A549 (cell line): ENCODE measurements around the gene CDK5RAP2. TPM values are rescaled to one million over a fixed set of nuclear protein-coding genes. Genes with fewer than 3 reads are reported as not detected.
A peak's percentile ranks its signal among the peaks of the same experiment; 100 is the strongest.

Experiments used
- ATAC-seq, 2 experiments: fragments of 200-7000 bp in 1 of 2; fragments of >200 bp in 1 of 2; cut with Nextera tagmentation in 1 of 2; cut with Tn5 transposase in 1 of 2; 3 replicates each; pipeline versions ENCODE4 v1.8.0 to v1.9.1; 2018 to 2020; ENCODE audit warnings: mild to moderate bottlenecking in 1 of 2, moderate library complexity in 1 of 2
- CTCF ChIA-PET: fragments of 300-600 bp; sonication (Branson Sonifier 250); formaldehyde crosslinking; extraction: SDS; loops from one replicate; lab custom pipeline; 2021; ENCODE audit warnings: antibody characterized with exemption, inconsistent platforms; lab: Yijun Ruan, JAX
- POLR2A ChIA-PET: fragments of 350-600 bp; formaldehyde crosslinking; extraction: SDS; loops from one replicate; lab custom pipeline; 2021; ENCODE audit warnings: antibody characterized with exemption, inconsistent platforms; lab: Yijun Ruan, JAX
- DNase-seq, 2 experiments: peaks; one replicate each; pipeline versions ENCODE4 v3.0.0 to v3.0.0-alpha.2; 2011 to 2016; ENCODE audit warnings: low read depth in 1 of 2, low spot score in 1 of 2
- FAIRE-seq: peaks from 2 replicates; lab custom pipeline; 2011; peaks lifted over from hg19 to GRCh38; lab: Jason Lieb, UNC
- H3K27ac ChIP-seq, 2 experiments: fragments of >200 bp; sonication (Bioruptor Twin); formaldehyde crosslinking; 3 replicates each; pipeline ENCODE4 v1.5.1; 2016 to 2017
- H3K4me1 ChIP-seq: fragments of >200 bp; sonication (Bioruptor Twin); formaldehyde crosslinking; 3 replicates; pipeline ENCODE4 v1.6.1; 2016
- H3K4me2 ChIP-seq: fragments of >200 bp; sonication (Bioruptor Twin); formaldehyde crosslinking; 3 replicates; pipeline ENCODE4 v1.6.1; 2016
- H3K4me3 ChIP-seq: fragments of >200 bp; sonication (Bioruptor Twin); formaldehyde crosslinking; 3 replicates; pipeline ENCODE4 v1.5.1; 2016
- H3K9me3 ChIP-seq: fragments of >200 bp; sonication (Bioruptor Twin); formaldehyde crosslinking; 3 replicates; pipeline ENCODE4 v1.6.1; 2016
- BCL3 ChIP-seq: fragments of >200 bp; sonication (Bioruptor Twin); formaldehyde crosslinking; IDR thresholded peaks from 3 replicates; pipeline ENCODE4 v1.6.1; 2016
- BHLHE40 ChIP-seq: IDR thresholded peaks from 2 replicates; pipeline ENCODE4 v1.6.1; 2012; ENCODE audit warnings: low read depth, low read length, inconsistent platforms
- CBX8 ChIP-seq: fragments of 200-600 bp; sonication (generic); IDR thresholded peaks from 2 replicates; pipeline ENCODE4 v1.6.1; 2016
- EHMT2 ChIP-seq: fragments of 200-600 bp; sonication (generic); IDR thresholded peaks from 2 replicates; pipeline ENCODE4 v1.6.1; 2016; ENCODE audit warnings: antibody characterized with exemption, low read depth, mild to moderate bottlenecking, moderate library complexity
- ELK1 ChIP-seq: fragments of 150-350 bp; IDR thresholded peaks from 2 replicates; pipeline ENCODE4 v1.6.1; 2014; ENCODE audit warnings: low read depth, mild to moderate bottlenecking, low read length
- GATA3 ChIP-seq: IDR thresholded peaks from 2 replicates; pipeline ENCODE4 v1.6.1; 2012; ENCODE audit warnings: borderline replicate concordance
- HMGXB4 ChIP-seq: fragments of 250-450 bp; sonication (Bioruptor Pico); IDR thresholded peaks from 2 replicates; pipeline ENCODE4 v1.5.0; 2021; ENCODE audit warnings: mild to moderate bottlenecking, moderate library complexity, borderline replicate concordance
- HOXB13 ChIP-seq: fragments of 250-450 bp; sonication (Bioruptor Pico); IDR thresholded peaks from 2 replicates; pipeline ENCODE4 v1.5.0; 2020; ENCODE audit warnings: low read depth, mild to moderate bottlenecking, moderate library complexity
- HOXB5 ChIP-seq: fragments of 250-450 bp; sonication (Bioruptor Pico); IDR thresholded peaks from 2 replicates; pipeline ENCODE4 v1.5.0; 2020; ENCODE audit warnings: mild to moderate bottlenecking, moderate library complexity
- JUNB ChIP-seq: fragments of >200 bp; sonication (Bioruptor Twin); formaldehyde crosslinking; IDR thresholded peaks from 2 replicates; pipeline ENCODE4 v1.6.1; 2016
- KDM1A ChIP-seq: fragments of 200-600 bp; sonication (generic); IDR thresholded peaks from 2 replicates; pipeline ENCODE4 v1.6.1; 2016; ENCODE audit warnings: low read depth, mild to moderate bottlenecking
- KDM5A ChIP-seq: fragments of 200-600 bp; sonication (generic); IDR thresholded peaks from 2 replicates; pipeline ENCODE4 v1.6.1; 2016; ENCODE audit warnings: antibody characterized with exemption, mild to moderate bottlenecking
- MAX ChIP-seq: IDR thresholded peaks from 2 replicates; pipeline ENCODE4 v1.6.1; 2012
- MYC ChIP-seq: IDR thresholded peaks from 2 replicates; pipeline ENCODE4 v1.6.1; 2012; ENCODE audit warnings: mild to moderate bottlenecking, inconsistent platforms, low read length, improper control_type of control experiment, borderline replicate concordance
- NR3C1 ChIP-seq: fragments of >200 bp; sonication (Bioruptor Twin); formaldehyde crosslinking; IDR thresholded peaks from 3 replicates; pipeline ENCODE4 v1.6.1; 2017
- PBX3 ChIP-seq: IDR thresholded peaks from 2 replicates; pipeline ENCODE4 v1.6.1; 2012
- RAD21 ChIP-seq, 2 experiments: fragments of >200 bp in 1 of 2; sonication (Bioruptor Twin) in 1 of 2; formaldehyde crosslinking in 1 of 2; IDR thresholded peaks in 1 of 2; conservative IDR thresholded peaks in 1 of 2; 2 replicates in 1 of 2; 3 replicates in 1 of 2; pipeline ENCODE4 v1.6.1; 2012 to 2018; ENCODE audit warnings: inconsistent platforms in 1 of 2
- RARB ChIP-seq: fragments of 250-450 bp; sonication (Bioruptor Pico); IDR thresholded peaks from 2 replicates; pipeline ENCODE4 v1.8.0; 2021; ENCODE audit warnings: mild to moderate bottlenecking, moderate library complexity
- RCOR1 ChIP-seq: fragments of 150-350 bp; IDR thresholded peaks from 2 replicates; pipeline ENCODE4 v1.6.1; 2014; ENCODE audit warnings: antibody characterized with exemption, low read length, low read depth
- RFX5 ChIP-seq: fragments of 450-650 bp; IDR thresholded peaks from 2 replicates; pipeline ENCODE4 v1.7.1; 2014; ENCODE audit warnings: antibody characterized with exemption, mild to moderate bottlenecking, moderate library complexity
- RNF2 ChIP-seq: fragments of 200-600 bp; sonication (generic); IDR thresholded peaks from 2 replicates; pipeline ENCODE4 v1.6.1; 2016; ENCODE audit warnings: low read depth, mild to moderate bottlenecking, antibody characterized with exemption, moderate library complexity, borderline replicate concordance
- SMC3 ChIP-seq: fragments of >200 bp; sonication (Bioruptor Twin); formaldehyde crosslinking; IDR thresholded peaks from 3 replicates; pipeline ENCODE4 v1.6.1; 2018; ENCODE audit warnings: inconsistent platforms
- SREBF2 ChIP-seq: fragments of 450-650 bp; IDR thresholded peaks from 2 replicates; pipeline ENCODE4 v1.6.1; 2014; ENCODE audit warnings: mild to moderate bottlenecking, moderate library complexity
- TP53 ChIP-seq: fragments of 250-450 bp; sonication (Bioruptor Pico); IDR thresholded peaks from 2 replicates; pipeline ENCODE4 v1.5.0; 2021; ENCODE audit warnings: mild to moderate bottlenecking, moderate library complexity
- ZFP36 ChIP-seq: fragments of 450-650 bp; IDR thresholded peaks from 2 replicates; pipeline ENCODE4 v1.6.1; 2014; ENCODE audit warnings: borderline replicate concordance; ENCODE audit not compliant: partially characterized antibody
- ZNF302 ChIP-seq: fragments of 250-450 bp; sonication (Bioruptor Pico); IDR thresholded peaks from 2 replicates; pipeline ENCODE4 v1.9.0; 2021; ENCODE audit warnings: inconsistent platforms, mild to moderate bottlenecking, moderate library complexity
- WGBS: methylation state at CpG from one replicate; pipeline ENCODE4 v1.1.6; 2017; ENCODE audit errors: missing lambda C conversion rate; 5-methylcytosine and 5-hydroxymethylcytosine counted together
- polyA plus RNA-seq, 4 experiments: library from polyadenylated mRNA; depleted of rRNA in 3 of 4; stranded (reverse); fragments of >200 nt; fragmentation: RNase III in 1 of 4; extraction: RNeasy Plus Mini Kit Qiagen cat#74134 plus additional on column Dnase treatment in 1 of 4; gene quantifications; 2 replicates in 3 of 4; 3 replicates in 1 of 4; pipeline ENCODE4 v1.2.3, GENCODE V29; 2011 to 2017

The CDK5RAP2 gene
- polyA plus RNA-seq, 2 of the 4 experiments (the other 2 are of a cell fraction) = 29.1 to 44.6 TPM

- ChIA-PET CTCF (interaction anchor here (1.3 to 1.6 kb wide), 2 partner anchors 118 to 391 kb away, joined by 3 to 6 read pairs; no protein-coding TSS in a partner anchor), POLR2A (no interaction called here)
- TF ChIP-seq KDM5A = no peak
- TF ChIP-seq SREBF2 = no peak
- no peak for TF ChIP-seq HMGXB4 (CRISPR knock-in tag)
- TF ChIP-seq MAX = no peak
- TF ChIP-seq BHLHE40 = no peak
- no peak for TF ChIP-seq SMC3
- no peak for TF ChIP-seq JUNB
- TF ChIP-seq RARB (CRISPR knock-in tag) = no peak
- ATAC-seq (no peak), FAIRE-seq (no peak), DNase-seq (no peak)
- H3K4me1 ChIP-seq = no peaks in the 10 kb centered on the region; the same call in 2 of the 3 replicates
- no peak overlapping the region for H3K27ac ChIP-seq
- WGBS = 96% methylated on average over 4 of the region's 4 CpGs
- no peak overlapping the region for H3K4me2 ChIP-seq
- no peaks in the 10 kb centered on the region for H3K9me3 ChIP-seq
- H3K4me3 ChIP-seq = no peak overlapping the region
Measured at GRCh38 chr9:120360046-120360445, 219.9 kb downstream of the CDK5RAP2 start.

- WGBS = 95% methylated on average over 7 of the region's 7 CpGs
- no peak overlapping the region for H3K27ac ChIP-seq
- ChIA-PET CTCF (interaction anchor here (0.8 to 1.6 kb wide), 3 partner anchors 37 to 389 kb away, joined by 3 to 5 read pairs (median 3); no protein-coding TSS in a partner anchor), POLR2A (no interaction called here)
- ATAC-seq = peak; percentile 25 to 65; a peak in 3 of 6 replicates
- H3K4me1 ChIP-seq = no peaks in the 10 kb centered on the region; the same call in 2 of the 3 replicates
- no peaks in the 10 kb centered on the region for H3K9me3 ChIP-seq
- DNase-seq = no peak
- H3K4me2 ChIP-seq = no peak overlapping the region
- H3K4me3 ChIP-seq = no peak overlapping the region
- no peak for FAIRE-seq
- no peak for TF ChIP-seq HOXB5
- TF ChIP-seq BCL3 = no peak
- TF ChIP-seq TP53 (CRISPR knock-in tag) = no peak
- no peak for TF ChIP-seq ZFP36
- TF ChIP-seq CBX8 = no peak
- TF ChIP-seq RFX5 = no peak
- TF ChIP-seq HOXB13 (CRISPR knock-in tag) = no peak
- TF ChIP-seq RARB (CRISPR knock-in tag) = no peak
- no peak for TF ChIP-seq RNF2
- TF ChIP-seq JUNB = no peak
- TF ChIP-seq ZNF302 (CRISPR knock-in tag) = no peak
- no peak for TF ChIP-seq MYC
- TF ChIP-seq KDM1A = no peak
- TF ChIP-seq GATA3 = no peak
- TF ChIP-seq RCOR1 = no peak
- TF ChIP-seq PBX3 = no peak
- TF ChIP-seq EHMT2 = no peak
- no peak for TF ChIP-seq RAD21 (conservative IDR thresholded peaks at IDR 0.05 in 1 of 2, IDR thresholded peaks at IDR 0.05 in 1 of 2)
- TF ChIP-seq NR3C1 = no peak
- no peak for TF ChIP-seq ELK1
Measured at GRCh38 chr9:120358877-120359276, 221.1 kb downstream of the CDK5RAP2 start.
